CD4-positive, alpha-beta T cell (primary cell): ENCODE measurements around the gene TEX52. TPM values are rescaled to one million over a fixed set of nuclear protein-coding genes. Genes with fewer than 3 reads are reported as not detected.

Experiments
- ATAC-seq: fragments of 200-7000 bp; cut with Tn5 transposase; one replicate; pipeline ENCODE4 v1.10.0; 2022; ENCODE audit warnings: mild to moderate bottlenecking; ENCODE audit not compliant: poor library complexity
- CTCF ChIA-PET: fragments of 350-600 bp; sonication (Branson Sonifier 250); formaldehyde crosslinking; loops from one replicate; lab custom pipeline; 2021; ENCODE audit warnings: antibody characterized with exemption, inconsistent platforms; lab: Charles Lee
- POLR2A ChIA-PET: fragments of 350-600 bp; sonication (Branson Sonifier 250); formaldehyde crosslinking; loops from one replicate; lab custom pipeline; 2021; ENCODE audit warnings: antibody characterized with exemption, inconsistent platforms; lab: Charles Lee
- DNase-seq, 14 experiments: peaks; one replicate each; pipeline ENCODE4 v3.0.0-alpha.2; 2013 to 2020; ENCODE audit warnings: mixed read lengths in 2 of 14
- H3K27ac ChIP-seq, 2 donors: one replicate each; pipeline versions ENCODE4 v1.5.1 to v1.7.0; 2013; ENCODE audit warnings: low read length in 2 of 2, low read depth in 1 of 2, mild to moderate bottlenecking in 1 of 2
- H3K27me3 ChIP-seq, 2 experiments: 1 replicate in 1 of 2; 2 replicates in 1 of 2; pipeline versions ENCODE4 v1.6.1 to v1.7.0; 2013; ENCODE audit warnings: low read length in 2 of 2, control low read depth in 1 of 2, mild to moderate bottlenecking in 1 of 2, moderate library complexity in 1 of 2; ENCODE audit not compliant: insufficient read depth in 2 of 2, control insufficient read depth in 1 of 2
- H3K36me3 ChIP-seq: one replicate; pipeline ENCODE4 v1.6.1; 2013; ENCODE audit warnings: low read length, control low read depth; ENCODE audit not compliant: insufficient read depth
- H3K4me1 ChIP-seq: one replicate; pipeline ENCODE4 v1.6.1; 2013; ENCODE audit warnings: low read length, control low read depth; ENCODE audit not compliant: insufficient read depth
- H3K4me3 ChIP-seq: one replicate; pipeline ENCODE4 v1.5.1; 2013; ENCODE audit warnings: mild to moderate bottlenecking, low read length, moderate library complexity
- H3K9me3 ChIP-seq, 2 experiments: 1 replicate in 1 of 2; 2 replicates in 1 of 2; pipeline versions ENCODE4 v1.6.1 to v1.7.0; 2013; ENCODE audit warnings: low read length in 2 of 2, mild to moderate bottlenecking in 2 of 2, control low read depth in 1 of 2, moderate library complexity in 1 of 2; ENCODE audit not compliant: control insufficient read depth in 1 of 2, insufficient read depth in 1 of 2
- H3K27ac Mint-ChIP-seq: one replicate; pipeline ENCODE4 v1.8.0; 2020; ENCODE audit warnings: mixed read lengths
- H3K27me3 Mint-ChIP-seq: one replicate; pipeline ENCODE4 v1.8.0; 2021; ENCODE audit warnings: mixed read lengths
- H3K36me3 Mint-ChIP-seq: one replicate; pipeline ENCODE4 v1.8.0; 2021; ENCODE audit warnings: low read depth, mixed read lengths
- H3K4me1 Mint-ChIP-seq: one replicate; pipeline ENCODE4 v1.8.0; 2021; ENCODE audit warnings: low read depth, mixed read lengths
- H3K4me3 Mint-ChIP-seq: one replicate; pipeline ENCODE4 v1.8.0; 2020; ENCODE audit warnings: mild to moderate bottlenecking, mixed read lengths
- H3K9me3 Mint-ChIP-seq: one replicate; pipeline ENCODE4 v1.8.0; 2020; ENCODE audit warnings: mixed read lengths
- intact Hi-C, 2 experiments: fragments of 100-400 bp; cut with DNase I in 1 of 2; cut with micrococcal nuclease in 1 of 2; formaldehyde crosslinking; loops; one replicate each; pipeline versions ENCODE4 v1.15.1 to v1.9.0; 2023 to 2025; cut with DNase I, micrococcal nuclease
- total RNA-seq, 174 experiments: library from RNA in 2 of 174; stranded (reverse) in 2 of 174; gene quantifications; one replicate each; pipeline ENCODE4 v1.2.3 and lab custom pipeline; 2021 to 2026
- TF ChIP-seq, protein P1 (sequence below): fragments of 200-600 bp; IDR thresholded peaks from one replicate; pipeline ENCODE4 v1.8.0; 2022; ENCODE audit warnings: antibody characterized with exemption, mild to moderate bottlenecking

TEX52 gene
- total RNA-seq, 2 experiments from 2014 or later: not detected

- H3K4me3 Mint-ChIP-seq: no peak overlapping the region
- no peaks in the 10 kb centered on the region for H3K4me1 ChIP-seq
- ATAC-seq (no peak), DNase-seq (no peak)
- H3K9me3 Mint-ChIP-seq: no peaks in the 10 kb centered on the region
- H3K36me3 Mint-ChIP-seq: peaks cover 70% of the 10 kb centered on the region
- intact Hi-C loops: no loop called here
- H3K27ac Mint-ChIP-seq: no peak overlapping the region
- POLR2A ChIA-PET: no interaction called here
- no peak overlapping the region for H3K4me3 ChIP-seq
- H3K27me3 ChIP-seq: no peaks in the 10 kb centered on the region
- H3K4me1 Mint-ChIP-seq: no peaks in the 10 kb centered on the region
- no peak overlapping the region for H3K27ac ChIP-seq
- CTCF ChIA-PET: no interaction called here
- H3K9me3 ChIP-seq: no peaks in the 10 kb centered on the region
- H3K36me3 ChIP-seq: peaks cover 55% of the 10 kb centered on the region
- no peaks in the 10 kb centered on the region for H3K27me3 Mint-ChIP-seq
- TF ChIP-seq, protein P1, sequence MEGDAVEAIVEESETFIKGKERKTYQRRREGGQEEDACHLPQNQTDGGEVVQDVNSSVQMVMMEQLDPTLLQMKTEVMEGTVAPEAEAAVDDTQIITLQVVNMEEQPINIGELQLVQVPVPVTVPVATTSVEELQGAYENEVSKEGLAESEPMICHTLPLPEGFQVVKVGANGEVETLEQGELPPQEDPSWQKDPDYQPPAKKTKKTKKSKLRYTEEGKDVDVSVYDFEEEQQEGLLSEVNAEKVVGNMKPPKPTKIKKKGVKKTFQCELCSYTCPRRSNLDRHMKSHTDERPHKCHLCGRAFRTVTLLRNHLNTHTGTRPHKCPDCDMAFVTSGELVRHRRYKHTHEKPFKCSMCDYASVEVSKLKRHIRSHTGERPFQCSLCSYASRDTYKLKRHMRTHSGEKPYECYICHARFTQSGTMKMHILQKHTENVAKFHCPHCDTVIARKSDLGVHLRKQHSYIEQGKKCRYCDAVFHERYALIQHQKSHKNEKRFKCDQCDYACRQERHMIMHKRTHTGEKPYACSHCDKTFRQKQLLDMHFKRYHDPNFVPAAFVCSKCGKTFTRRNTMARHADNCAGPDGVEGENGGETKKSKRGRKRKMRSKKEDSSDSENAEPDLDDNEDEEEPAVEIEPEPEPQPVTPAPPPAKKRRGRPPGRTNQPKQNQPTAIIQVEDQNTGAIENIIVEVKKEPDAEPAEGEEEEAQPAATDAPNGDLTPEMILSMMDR: no peak
Measured at GRCh38 chr12:2842948-2843347, 13.9 kb downstream of the TEX52 start.

DNA sequence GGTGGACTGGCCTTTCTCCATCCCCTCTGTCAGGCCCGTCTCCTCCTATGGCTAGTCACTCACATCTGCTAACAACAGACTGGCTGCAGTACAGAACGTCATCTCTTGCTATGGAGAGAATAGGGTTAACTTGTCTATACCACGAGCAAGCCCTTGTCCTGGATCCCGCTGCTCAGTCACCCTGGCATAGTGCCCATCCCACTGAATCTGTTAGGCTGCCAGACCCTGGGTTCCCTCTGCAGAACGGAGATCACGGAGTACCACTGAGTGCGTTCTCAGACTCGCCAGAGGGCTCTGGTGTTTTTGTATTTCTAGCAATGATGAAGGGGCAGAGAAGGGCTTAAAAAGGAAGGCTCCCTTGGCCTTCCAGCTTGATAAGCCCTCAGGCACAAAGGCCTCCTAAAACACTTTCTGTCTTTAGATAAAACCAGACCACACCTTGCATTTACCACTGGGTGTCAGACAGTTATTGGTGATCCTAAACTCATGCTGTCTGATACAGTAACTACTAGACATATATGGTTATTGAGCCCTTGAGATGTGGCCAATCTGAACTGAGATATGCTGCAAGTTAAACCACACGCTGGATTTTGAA, 15.7 kb downstream of the TEX52 start:
- intact Hi-C loops: no loop called here
- no peaks in the 10 kb centered on the region for H3K9me3 Mint-ChIP-seq
- ATAC-seq: no peak
- H3K4me1 Mint-ChIP-seq: no peaks in the 10 kb centered on the region
- no peaks in the 10 kb centered on the region for H3K4me1 ChIP-seq
- H3K27me3 Mint-ChIP-seq: no peaks in the 10 kb centered on the region
- TF ChIP-seq, protein P1: no peak
- H3K4me3 Mint-ChIP-seq: no peak overlapping the region
- H3K9me3 ChIP-seq: no peaks in the 10 kb centered on the region
- no peak for DNase-seq
- ChIA-PET CTCF (no interaction called here), POLR2A (no interaction called here)
- peaks cover 58% of the 10 kb centered on the region for H3K36me3 ChIP-seq
- H3K4me3 ChIP-seq: no peak overlapping the region
- H3K27ac ChIP-seq: no peak overlapping the region
- H3K27me3 ChIP-seq: no peaks in the 10 kb centered on the region
- H3K36me3 Mint-ChIP-seq: peaks cover 65% of the 10 kb centered on the region
- no peak overlapping the region for H3K27ac Mint-ChIP-seq

DNA sequence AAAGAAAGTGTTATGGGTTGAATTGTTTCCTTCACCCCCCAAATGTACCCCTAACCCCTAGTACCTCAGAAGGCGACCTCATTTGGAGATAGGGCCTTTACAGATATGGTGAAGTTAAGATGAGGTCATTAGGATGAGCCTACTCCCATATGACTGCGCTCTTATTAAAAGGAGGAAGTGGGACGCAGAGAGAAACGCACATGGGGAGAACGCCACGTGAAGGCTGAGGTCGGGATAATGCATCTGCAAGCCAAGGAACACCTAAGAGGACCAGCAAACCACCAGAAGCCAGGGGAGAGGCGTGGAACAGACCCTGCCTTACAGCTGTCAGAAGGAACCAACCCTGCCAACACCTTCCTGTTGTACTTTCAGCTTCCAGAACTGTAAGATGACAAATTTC, 20.3 kb downstream of the TEX52 start:
- CTCF ChIA-PET: no interaction called here
- H3K27ac Mint-ChIP-seq: no peak overlapping the region
- no peak for ATAC-seq

More for the DNA sequence above, 20.3 kb downstream of the TEX52 start:
- H3K9me3 Mint-ChIP-seq: no peaks in the 10 kb centered on the region
- H3K4me1 ChIP-seq: no peaks in the 10 kb centered on the region
- H3K4me1 Mint-ChIP-seq: peaks cover 12% of the 10 kb centered on the region
- TF ChIP-seq, protein P1: no peak
- H3K9me3 ChIP-seq: no peaks in the 10 kb centered on the region
- H3K36me3 Mint-ChIP-seq: peaks cover 48% of the 10 kb centered on the region
- peaks cover 33% of the 10 kb centered on the region for H3K36me3 ChIP-seq
- DNase-seq: no peak
- H3K4me3 ChIP-seq: no peak overlapping the region
- H3K27me3 Mint-ChIP-seq: no peaks in the 10 kb centered on the region
- no peaks in the 10 kb centered on the region for H3K27me3 ChIP-seq
- no peak overlapping the region for H3K27ac ChIP-seq
- intact Hi-C loops: no loop called here
- POLR2A ChIA-PET: no interaction called here
- no peak overlapping the region for H3K4me3 Mint-ChIP-seq
